RPMI7951 (cell line): Measurements from ENCODE around the gene LMNTD2. TPM values are rescaled to one million over a fixed set of nuclear protein-coding genes. Genes with fewer than 3 reads are reported as not detected.
"Not testable (repeated sequence)": the region's sequence is repeated elsewhere in the genome, so short reads cannot be mapped to it uniquely, and the experiment has no call there.

Experiments
- DNase-seq: peaks from one replicate; pipeline ENCODE4 v3.0.0-alpha.2; 2012; ENCODE audit warnings: low read depth
- total RNA-seq: library from RNA; depleted of rRNA; stranded (reverse); fragments of >200 nt; shearing (Covaris generic); gene quantifications from 2 replicates; pipeline ENCODE4 v1.2.3, GENCODE V29; 2014

Gene LMNTD2
- total RNA-seq, 1 experiment from 2014 or later = 0.24 TPM

DNA sequence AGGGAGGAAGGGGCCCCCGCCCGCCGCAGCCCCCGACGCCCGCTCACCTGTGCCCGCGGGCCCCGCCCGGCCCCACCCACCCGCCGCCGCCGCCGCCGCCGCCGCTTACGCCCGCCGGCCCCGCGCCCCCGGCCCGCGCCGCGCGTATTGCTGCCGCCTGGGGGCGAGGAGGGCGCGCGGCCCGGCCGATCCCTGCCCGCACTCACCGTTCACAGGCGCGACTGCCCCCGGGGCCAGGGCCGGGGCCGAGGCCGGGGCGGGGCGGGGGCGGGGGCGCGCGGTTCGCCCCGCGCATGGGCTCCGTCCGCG is 25.4 kb downstream of the LMNTD2 start:
- no peak for DNase-seq

DNA sequence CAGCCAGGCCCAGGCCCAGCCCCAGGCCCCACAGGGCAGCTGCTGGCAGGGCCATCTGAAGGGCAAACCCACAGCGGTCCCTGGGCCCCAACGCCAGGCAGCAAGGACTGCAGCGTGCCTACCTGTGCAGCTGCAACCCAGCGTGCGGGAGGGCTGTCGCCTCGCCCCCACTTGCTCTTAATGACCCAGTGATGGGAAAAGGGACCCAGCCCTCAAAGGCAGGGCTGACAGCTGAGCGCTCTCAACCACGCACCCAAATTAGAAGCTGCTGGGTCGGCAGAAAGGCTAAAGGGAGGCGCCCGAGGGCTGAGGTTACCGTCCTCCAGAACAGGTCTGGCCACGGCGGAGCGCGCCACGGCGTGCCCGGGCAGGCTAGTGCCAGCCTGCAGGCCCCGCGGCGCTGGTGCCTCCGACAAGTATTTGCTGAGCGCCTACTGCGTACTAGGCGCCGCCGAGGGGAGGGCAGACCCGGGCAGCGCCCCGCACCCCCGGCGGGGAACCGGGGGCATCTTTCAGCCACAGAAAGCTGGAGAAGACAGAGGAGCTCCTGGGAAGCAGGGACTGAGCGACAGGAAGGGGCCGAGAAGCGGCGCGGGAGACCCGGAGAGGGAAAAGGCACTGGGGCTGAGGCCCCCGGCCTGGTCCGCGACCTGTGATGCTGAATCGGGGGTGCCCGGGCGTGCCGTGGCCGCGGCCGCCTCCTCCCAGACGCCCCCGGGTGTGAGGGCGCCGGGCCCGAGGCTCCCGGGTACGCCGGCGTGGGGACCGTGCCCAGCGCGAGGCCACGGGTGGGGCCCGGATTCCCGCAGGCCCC is 25.9 kb downstream of the LMNTD2 start:
- peak; percentile 14 for DNase-seq

DNA sequence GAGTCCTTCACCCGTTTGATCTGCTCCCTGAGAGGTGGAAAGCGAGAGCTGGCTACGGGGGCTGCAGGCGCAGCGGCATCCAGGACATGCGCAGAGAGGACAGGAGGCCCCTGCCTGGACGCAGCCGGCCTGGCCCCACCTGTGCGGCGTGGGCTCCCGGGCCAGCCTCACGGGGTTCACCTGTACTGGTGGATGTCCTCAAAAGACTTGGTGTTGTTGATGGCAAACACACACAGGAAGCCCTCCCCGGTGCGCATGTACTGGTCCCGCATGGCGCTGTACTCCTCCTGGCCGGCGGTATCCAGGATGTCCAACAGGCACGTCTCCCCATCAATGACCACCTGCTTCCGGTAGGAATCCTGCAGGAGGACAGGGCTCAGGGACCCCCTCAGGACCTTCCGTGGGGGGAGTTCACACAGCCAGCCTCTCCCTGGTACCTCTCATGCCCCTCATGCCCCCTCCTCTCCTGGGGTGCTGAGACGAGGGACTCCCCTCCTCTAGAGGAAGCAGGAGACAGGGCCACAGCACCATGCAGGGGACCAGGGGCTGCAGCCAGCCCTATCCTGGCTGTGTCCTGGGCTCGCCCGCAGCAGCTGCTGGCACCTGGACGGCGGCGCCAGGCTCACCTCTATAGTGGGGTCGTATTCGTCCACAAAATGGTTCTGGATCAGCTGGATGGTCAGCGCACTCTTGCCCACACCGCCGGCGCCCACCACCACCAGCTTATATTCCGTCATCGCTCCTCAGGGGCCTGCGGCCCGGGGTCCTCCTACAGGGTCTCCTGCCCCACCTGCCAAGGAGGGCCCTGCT is 26.7 kb downstream of the LMNTD2 start:
- no peak for DNase-seq

DNA sequence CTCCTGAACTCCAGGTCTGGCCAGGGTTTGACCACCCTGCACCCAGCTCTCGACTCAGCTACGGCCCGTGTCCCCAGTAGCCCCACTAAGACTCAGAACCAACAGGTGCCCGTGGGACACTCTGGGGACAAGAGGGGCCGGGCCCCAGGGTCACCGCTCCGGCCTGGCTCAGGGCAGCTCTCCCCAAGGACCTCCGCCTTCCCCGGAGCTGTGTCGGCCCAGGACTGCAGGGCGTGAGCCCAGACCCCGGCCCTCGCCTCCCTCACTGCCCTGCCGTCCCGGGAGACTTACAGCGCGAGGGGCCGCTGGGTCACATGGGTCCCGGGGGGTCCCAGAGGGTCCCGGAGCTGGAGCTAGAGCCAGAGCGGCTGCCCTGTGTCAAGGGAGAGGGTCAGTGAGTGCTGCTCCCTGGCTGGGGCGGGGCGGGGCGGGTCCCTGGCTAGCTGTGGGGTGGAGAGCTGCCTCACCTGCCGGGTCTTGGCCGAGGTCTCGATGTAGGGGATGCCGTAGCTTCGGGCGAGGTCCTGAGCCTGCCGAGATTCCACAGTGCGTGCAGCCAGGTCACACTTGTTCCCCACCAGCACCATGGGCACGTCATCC is 27.5 kb downstream of the LMNTD2 start:
- DNase-seq = no peak

DNA sequence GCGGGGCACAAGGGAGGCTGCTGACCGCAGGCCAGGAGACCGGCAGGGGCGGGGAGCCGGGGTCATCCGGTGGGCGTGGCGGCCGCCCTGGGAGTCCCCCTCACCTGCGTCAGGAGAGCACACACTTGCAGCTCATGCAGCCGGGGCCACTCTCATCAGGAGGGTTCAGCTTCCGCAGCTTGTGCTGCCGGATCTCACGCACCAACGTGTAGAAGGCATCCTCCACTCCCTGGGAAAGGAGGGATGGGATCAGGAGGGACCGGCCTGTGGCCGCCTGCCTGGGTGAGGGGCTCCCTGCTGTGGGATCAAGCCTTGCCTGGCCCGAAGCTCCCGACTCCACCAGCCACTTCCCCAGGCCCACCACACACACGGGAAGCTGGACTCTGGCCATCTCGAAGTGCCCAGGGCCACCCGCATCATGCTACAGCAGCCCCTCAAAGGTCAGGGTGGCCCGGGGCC is 28.0 kb downstream of the LMNTD2 start:
- no peak for DNase-seq

DNA sequence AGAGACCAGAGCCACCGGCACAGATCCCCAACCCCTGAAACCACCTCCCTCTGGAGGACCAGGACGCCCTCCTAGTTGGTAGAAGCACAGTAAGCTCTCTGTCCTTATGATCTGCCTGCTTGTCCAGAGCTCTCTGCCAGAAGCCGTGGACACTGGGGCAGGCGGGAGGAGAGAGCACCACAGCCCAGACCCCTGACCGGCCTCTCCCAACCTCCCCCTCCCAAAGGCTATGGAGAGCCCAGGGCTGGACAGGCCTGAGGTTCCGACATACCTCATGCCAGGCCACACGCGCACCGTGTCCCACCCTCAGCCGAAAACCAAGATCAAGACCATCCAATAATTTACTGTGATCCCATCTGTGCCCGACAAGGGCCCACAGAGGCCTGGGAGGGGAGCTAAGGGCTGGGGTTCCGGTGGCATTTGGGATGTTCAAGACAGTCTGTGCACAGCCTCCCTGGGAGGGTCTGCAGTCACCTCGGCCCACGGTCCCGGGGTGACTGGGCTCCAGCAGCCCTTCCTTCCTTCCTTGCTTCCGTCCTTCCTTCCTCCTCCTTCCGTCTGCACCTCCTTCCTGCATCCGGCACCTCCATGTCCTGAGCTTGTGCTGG is 28.5 kb downstream of the LMNTD2 start:
- DNase-seq = no peak

DNA sequence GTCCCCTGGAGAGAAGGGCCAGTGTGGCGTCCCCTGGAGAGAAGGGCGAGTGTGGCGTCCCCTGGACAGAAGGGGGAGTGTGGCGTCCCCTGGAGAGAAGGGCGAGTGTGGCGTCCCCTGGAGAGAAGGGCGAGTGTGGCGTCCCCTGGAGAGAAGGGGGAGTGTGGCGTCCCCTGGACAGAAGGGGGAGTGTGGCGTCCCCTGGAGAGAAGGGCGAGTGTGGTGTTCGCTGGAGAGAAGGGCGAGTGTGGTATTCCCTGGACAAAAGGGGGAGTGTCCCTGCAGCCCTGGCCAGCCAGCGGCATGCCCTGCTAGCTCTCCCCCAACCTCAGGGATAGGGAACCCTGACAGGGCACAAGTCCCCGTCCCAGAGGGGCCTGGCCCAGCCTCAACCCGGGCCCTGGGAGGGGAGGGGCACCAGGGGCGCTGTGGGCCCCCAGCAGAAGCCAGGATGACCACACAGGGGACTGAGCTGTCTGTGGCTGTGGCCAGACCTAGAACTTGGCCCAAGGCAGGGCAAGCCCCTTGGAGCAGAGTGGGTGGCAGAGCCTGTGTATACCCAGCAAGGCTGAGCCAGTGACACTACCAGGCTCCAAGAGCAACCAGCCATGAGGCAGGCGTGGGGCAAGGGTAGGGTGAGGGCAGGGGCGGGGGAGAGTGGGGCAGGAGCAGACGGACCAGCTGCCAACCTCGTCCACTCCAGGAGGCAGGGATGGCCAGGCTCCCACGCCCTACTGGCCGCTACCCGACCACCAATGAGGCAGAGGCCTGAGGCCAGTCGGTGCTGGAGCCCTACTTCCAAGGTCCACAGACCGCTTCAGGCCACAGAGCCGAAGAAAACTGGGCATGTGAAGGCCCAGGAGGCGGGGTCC is 29.3 kb downstream of the LMNTD2 start:
- no peak for DNase-seq

DNA sequence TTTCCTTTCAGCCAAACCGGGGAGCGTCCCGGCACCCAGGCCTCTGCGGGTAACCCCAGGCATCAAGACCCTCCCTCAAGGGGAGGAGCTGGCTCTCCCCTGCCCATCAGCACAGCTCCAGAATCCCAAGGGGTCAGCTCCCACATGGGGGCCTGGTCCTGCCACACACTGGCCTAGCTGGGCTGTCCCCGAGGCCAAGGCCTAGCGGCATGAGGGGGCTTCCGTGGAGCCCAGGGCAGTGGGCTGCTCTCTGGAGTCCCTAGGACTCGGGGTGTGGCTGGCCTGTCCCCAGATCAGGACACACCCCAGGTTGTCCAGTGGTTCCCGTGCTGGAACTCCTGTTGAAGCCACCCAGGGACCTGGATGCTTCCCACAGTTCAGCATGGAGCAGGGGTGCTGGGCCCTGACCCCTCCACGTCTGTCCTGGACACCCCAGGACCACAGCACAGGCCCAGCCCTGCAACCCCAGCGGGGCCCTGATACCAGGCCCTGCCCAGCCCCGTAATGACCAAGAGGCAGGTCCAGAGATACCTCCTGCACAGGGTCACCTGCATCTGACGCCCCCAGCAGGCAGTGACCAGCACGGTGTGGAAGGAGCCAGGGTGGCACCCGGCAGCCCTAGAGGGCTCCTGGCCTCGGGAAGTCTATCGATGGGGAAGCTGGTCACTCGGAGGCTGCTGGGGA is 30.7 kb downstream of the LMNTD2 start:
- DNase-seq = no peak

DNA sequence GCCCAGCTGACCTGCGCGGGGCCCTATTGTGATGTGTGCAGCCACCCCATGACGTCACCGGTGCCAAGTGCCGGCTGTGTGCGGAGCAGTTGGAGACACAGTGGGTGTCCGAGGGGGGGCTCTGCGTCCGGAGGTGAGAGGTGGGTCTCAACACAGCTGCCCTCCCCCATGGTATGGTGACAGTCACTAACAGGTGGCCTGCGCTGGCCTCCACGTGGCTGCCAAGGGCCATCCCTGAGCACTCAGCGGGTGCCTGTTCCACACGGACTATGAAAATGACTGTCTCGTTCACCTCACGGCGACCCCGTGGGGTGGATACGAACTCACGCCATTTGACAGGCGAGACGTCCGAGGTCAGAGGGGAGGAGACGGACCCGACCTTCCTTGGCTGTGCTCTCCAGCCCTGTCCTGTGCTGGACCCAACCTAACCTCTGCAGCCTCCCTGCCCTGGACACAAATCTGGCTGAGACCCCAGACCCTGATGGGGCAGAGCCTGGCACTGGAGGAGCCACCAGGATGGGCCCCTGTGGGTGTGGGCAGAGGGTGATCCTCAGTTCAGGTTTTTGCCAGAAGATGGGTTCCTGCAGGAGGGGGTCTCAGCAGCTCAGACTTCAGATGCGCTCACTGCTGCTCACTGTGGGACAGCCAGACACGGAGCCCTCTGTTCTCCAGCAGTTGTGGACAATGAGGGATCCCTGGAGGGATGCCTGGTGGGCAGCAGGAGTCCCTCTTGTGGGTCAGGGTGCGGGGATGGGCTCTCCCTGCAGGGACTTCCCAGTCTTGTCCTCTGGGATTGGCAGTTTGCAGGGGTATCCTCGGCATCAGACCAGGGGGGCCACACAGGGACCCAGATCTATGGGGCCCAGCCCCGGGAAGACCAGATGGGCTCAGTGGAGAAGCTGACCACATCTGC is 31.5 kb downstream of the LMNTD2 start:
- no peak for DNase-seq

DNA sequence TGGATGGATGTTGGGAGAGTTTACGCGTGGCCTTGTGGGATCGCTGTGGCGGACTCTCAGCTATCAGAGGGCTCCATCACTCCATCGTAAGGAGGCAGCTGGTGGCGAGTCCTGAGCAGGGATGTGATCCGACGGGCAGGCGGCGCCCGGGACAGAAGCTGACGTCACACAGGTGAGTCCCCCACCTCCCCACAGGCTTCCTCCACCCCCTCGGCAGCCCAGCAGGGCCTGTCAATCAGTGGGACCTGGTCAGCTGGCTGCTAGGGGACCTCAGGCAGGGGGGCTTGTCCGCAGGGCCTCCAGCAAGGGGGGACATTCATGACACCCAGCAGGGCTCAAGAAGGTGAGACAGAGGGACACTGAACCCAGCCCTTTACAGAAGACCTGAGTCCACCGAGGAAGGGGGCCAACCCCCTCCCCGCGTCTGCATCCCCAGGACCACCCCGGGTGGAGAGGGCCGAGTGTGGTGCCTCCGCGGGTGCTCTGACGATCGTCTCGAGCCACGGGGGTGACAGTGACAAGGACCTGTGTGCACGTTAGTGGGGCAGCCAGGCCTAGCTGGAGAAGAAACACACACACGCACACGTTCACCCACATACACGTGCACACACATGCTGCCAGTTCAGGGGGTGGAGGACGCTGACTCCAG is 32.2 kb downstream of the LMNTD2 start:
- no peak for DNase-seq

DNA sequence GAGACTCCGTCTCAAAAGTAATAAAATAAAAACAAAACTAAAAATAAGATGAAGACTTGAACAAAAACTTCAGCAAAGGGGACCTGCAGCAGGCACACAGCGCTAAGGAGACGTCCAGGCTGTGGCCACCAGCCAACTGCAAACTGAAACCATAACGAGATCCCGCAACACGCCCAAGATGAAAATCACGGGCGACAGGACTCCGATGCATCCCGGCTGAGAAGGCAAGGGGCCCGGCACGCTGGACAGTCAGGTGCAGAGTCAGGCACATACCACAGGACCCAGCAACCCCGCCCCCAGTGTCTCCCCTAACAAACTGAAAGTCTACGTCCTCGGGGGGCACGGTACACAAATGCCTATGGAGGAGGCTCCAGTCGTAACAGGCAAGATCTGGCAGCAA is 34.3 kb downstream of the LMNTD2 start:
- no peak for DNase-seq

DNA sequence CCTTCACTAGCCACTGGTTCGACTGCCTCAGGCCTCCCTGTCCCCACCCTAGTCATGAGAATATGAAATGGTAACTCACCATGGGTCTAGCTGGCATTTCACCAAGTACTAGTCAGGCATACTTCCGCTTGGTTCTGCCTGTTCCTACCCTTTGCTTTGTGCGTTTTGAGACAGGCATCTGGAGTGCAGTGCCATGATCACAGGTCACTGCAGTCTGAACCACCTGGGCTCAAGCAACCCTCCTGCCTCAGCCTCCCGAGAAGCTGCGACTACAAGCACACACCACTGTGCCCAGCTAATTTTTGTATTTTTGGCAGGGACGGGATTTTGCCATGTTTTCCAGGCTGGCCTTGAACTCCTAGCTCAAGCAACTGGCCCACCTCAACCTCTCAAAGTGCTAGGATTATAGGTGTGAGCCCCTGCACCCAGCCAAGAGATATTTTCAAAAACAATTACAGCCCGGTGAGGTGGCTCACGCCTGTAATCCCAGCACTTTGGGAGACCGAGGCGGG is 39.3 kb downstream of the LMNTD2 start:
- DNase-seq = peak; percentile 61

DNA sequence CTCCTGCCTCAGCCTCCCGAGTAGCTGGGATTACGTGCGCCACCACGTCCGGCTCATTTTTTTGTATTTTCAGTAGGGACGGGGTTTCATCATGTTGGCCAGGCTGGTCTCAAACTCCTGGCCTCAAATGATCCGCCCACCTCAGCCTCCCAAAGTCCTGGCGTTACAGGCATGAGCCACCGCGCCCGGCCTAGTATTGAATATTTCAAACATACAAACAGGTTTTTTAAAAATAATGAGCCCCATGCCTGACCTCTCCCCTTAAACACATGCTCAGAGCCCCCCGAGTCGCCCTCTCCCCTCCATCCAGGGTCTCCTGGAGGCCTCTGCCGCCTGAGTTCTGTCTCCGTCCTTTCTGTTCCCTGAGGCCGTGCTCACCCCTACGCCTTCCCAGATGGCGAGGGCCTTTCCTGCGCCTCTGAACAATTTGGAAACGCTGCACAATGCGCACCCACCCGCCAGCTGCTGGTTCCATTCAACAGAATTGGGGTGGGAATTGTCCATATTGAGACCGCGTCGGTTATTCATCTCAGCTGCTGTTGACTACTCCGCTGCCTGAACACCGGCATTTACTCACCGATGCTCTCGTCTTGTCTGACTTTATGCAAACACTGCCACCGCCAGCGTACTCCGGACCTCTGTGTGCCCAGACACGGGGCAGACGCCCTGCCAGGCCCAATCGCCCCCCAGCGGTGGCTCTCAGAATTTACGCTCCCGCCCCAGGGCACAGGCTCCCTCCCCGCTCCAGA is 39.9 kb downstream of the LMNTD2 start:
- DNase-seq = peak; percentile 48

DNA sequence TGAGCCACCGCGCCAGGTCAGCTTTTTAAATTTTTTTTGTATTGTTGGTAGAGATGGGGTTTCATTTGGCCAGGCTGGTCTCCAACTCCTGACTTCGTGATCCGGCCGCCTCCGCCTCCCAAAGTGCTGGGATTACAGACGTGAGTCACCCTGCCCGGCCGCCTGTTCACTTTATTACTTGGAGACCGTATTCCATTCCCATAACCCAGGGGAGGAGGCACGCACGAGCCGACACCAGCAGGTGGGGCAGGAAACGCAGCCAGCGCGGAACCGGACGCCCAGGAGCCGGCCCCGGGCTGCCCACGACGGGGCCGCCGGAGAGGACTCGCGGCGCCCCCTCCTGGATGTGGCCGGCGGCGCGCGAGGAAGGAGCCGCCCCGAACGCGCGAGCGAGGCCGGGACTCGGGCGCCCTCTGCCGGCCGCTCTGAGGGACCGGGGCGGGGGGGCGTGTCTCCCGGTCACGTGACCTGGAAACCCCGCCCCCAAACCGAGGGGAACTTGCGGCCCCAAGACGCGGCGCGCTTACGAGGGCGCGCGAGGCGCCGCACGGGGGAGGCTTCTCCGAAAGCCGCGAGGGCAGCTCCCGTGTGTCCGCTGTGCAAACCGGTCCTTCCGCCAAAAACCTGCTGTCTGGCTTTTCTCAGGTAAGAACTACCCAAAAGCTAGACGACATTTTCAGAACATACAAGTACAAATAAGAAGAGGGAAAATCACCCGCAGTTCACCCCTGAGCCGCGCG is 41.9 kb downstream of the LMNTD2 start:
- peak; percentile 95 for DNase-seq

DNA sequence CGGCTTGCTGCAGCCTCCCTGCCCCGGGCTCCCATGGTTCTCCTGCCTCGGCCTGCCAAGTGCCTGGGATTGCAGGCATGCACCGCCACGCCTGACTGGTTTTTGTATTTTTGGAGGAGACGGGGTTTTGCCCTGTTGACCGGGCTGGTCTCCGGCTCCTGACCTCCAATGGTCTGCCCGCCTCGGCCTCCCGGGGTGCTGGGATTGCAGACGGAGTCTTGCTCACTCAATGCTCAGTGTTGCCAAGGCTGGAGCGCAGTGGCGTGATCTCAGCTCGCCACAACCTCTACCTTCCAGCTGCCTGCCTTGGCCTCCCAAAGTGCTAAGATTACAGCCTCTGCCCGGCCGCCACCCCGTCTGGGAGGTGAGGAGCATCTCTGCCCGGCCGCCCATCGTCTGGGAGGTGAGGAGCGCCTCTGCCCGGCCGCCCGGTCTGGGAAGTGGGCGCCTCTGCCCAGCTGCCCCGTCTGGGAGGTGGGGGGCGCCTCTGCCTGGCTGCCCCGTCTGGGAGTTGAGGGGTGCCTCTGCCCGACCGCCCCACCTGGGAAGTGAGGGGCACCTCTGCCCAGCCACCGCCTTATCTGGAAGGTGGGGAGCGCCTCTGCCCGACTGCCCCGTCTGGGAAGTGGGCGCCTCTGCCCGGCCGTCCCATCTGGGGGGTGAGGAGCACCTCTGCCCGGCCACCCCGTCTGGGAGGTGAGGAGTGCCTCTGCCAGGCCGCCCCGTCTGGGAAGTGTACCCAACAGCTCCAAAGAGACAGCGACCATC is 43.4 kb downstream of the LMNTD2 start:
- not testable (repeated sequence) for DNase-seq

DNA sequence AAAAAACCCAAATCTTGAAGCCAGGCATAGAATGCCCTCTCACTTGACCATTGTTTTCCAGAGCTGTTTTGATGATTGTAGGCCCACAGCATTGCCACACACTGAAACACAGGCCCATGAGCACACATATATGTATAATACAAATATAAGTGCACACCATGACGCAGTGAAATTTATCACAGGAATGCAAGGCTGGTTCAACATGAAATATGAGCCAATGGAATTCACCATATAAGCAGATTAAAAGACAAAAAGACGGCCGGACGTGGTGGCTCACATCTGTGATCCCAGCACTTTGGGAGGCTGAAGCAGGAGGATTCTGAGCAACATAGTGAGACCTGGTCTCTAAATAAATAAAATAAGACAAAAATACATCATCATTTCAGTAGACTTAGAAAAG is 44.1 kb downstream of the LMNTD2 start:
- no peak for DNase-seq

DNA sequence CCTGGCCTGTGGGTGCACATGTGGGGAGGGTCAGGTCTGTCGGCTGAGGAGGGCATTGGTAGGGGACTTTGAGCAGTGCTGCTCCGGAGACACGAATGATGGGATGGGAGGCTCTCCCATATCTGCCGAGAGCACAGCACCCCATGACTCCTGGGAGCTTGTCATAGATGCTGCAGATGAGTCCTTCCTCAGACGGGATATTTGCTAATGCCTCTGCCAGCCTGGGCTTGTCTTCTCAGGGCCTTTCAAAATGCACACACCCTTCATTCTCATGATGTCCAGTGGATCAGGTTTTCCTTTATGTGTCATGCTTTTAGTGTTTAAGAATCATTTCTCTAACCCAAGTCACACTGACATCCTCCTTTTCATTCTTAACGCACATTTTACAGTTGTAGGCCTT is 45.4 kb downstream of the LMNTD2 start:
- no peak for DNase-seq
